Neural cell (in vitro differentiated cells): ENCODE data around the gene TCF4. TPM values are rescaled to one million over a fixed set of nuclear protein-coding genes. Genes with fewer than 3 reads are reported as not detected.

Experiments used
- H2AFZ ChIP-seq: fragments of 200-600, 300-800 bp; sonication (generic), shearing (Covaris generic); 2 replicates; pipeline ENCODE4 v1.6.0; 2014; ENCODE audit warnings: low read depth, mild to moderate bottlenecking, antibody characterized with exemption, low read length, moderate library complexity
- H3F3A ChIP-seq: fragments of 200-600 bp; shearing (Covaris generic); 2 replicates; pipeline ENCODE4 v1.6.1; 2016; ENCODE audit warnings: mild to moderate bottlenecking, moderate library complexity, mixed read lengths, antibody characterized with exemption, low read length; ENCODE audit not compliant: insufficient read depth, poor library complexity, severe bottlenecking
- H3K27ac ChIP-seq: fragments of 200-600, 300-800 bp; sonication (generic), shearing (Covaris generic); 2 replicates; pipeline ENCODE4 v1.5.1; 2014; ENCODE audit warnings: mild to moderate bottlenecking, low read length, moderate library complexity
- H3K27me3 ChIP-seq: fragments of 300-800, 200-600 bp; sonication (generic), shearing (Covaris generic); 2 replicates; pipeline ENCODE4 v1.6.0; 2014; ENCODE audit warnings: mild to moderate bottlenecking, low read depth, low read length, moderate library complexity; ENCODE audit not compliant: insufficient read depth
- H3K36me3 ChIP-seq: fragments of 300-800, 200-600 bp; sonication (generic), shearing (Covaris generic); 2 replicates; pipeline ENCODE4 v1.5.1; 2014; ENCODE audit warnings: mild to moderate bottlenecking, antibody characterized with exemption, low read length, moderate library complexity; ENCODE audit not compliant: insufficient read depth
- H3K4me2 ChIP-seq: fragments of 300-800, 200-600 bp; sonication (generic), shearing (Covaris generic); 2 replicates; pipeline ENCODE4 v1.6.0; 2014; ENCODE audit warnings: mild to moderate bottlenecking, low read length
- H3K4me3 ChIP-seq: fragments of 300-800, 200-600 bp; sonication (generic), shearing (Covaris generic); 2 replicates; pipeline ENCODE4 v1.5.1; 2014; ENCODE audit warnings: mild to moderate bottlenecking, low read length, moderate library complexity
- H3K79me2 ChIP-seq: fragments of 200-600 bp; shearing (Covaris generic); replicated peaks from 2 replicates; pipeline ENCODE4 v1.6.0; 2014; ENCODE audit warnings: mild to moderate bottlenecking, low read length, moderate library complexity; ENCODE audit not compliant: insufficient read depth
- H3K9ac ChIP-seq: fragments of 300-800, 200-600 bp; sonication (generic), shearing (Covaris generic); 2 replicates; pipeline ENCODE4 v1.6.1; 2016; ENCODE audit warnings: mild to moderate bottlenecking, low read length, mixed read lengths
- H3K9me2 ChIP-seq: fragments of 200-600 bp; shearing (Covaris generic); 2 replicates; pipeline ENCODE4 v1.6.1; 2016; ENCODE audit warnings: mild to moderate bottlenecking, low read length, mixed read lengths; ENCODE audit not compliant: insufficient read depth
- H3K9me3 ChIP-seq: fragments of 200-600, 300-800 bp; sonication (generic), shearing (Covaris generic); 2 replicates; pipeline ENCODE4 v1.6.1; 2016; ENCODE audit warnings: mild to moderate bottlenecking, mixed run types, low read length, moderate library complexity, mixed read lengths
- H4K20me1 ChIP-seq: fragments of 200-600 bp; shearing (Covaris generic); 2 replicates; pipeline ENCODE4 v1.6.1; 2016; ENCODE audit warnings: mild to moderate bottlenecking, mixed run types; ENCODE audit not compliant: insufficient read depth
- EP300 ChIP-seq: fragments of 450-650 bp; conservative IDR thresholded peaks from 2 replicates; pipeline ENCODE4 v1.6.1; 2014; ENCODE audit warnings: antibody characterized with exemption, mild to moderate bottlenecking, moderate library complexity; ENCODE audit not compliant: poor library complexity, severe bottlenecking
- EZH2 ChIP-seq: fragments of 200-600, 300-800 bp; shearing (Covaris generic), sonication (generic); IDR thresholded peaks from 2 replicates; pipeline ENCODE4 v1.6.1; 2014; ENCODE audit warnings: antibody characterized with exemption, low read length, borderline replicate concordance, mild to moderate bottlenecking; ENCODE audit not compliant: insufficient read depth, poor library complexity, severe bottlenecking
- MXI1 ChIP-seq: fragments of 450-650 bp; conservative IDR thresholded peaks from 2 replicates; pipeline ENCODE4 v1.6.1; 2014; ENCODE audit warnings: antibody characterized with exemption, mild to moderate bottlenecking; ENCODE audit not compliant: poor library complexity, severe bottlenecking
- POLR2AphosphoS5 ChIP-seq: IDR thresholded peaks from 2 replicates; pipeline ENCODE4 v1.6.1; 2012
- RAD21 ChIP-seq: fragments of 450-650 bp; conservative IDR thresholded peaks from 2 replicates; pipeline ENCODE4 v1.6.1; 2014; ENCODE audit warnings: antibody characterized with exemption, mild to moderate bottlenecking, moderate library complexity
- SMC3 ChIP-seq: fragments of 450-650 bp; conservative IDR thresholded peaks from 2 replicates; pipeline ENCODE4 v1.6.1; 2014; ENCODE audit warnings: antibody characterized with exemption, mild to moderate bottlenecking, moderate library complexity; ENCODE audit not compliant: poor library complexity
- TAF1 ChIP-seq: IDR thresholded peaks from 2 replicates; pipeline ENCODE4 v1.6.1; 2012; ENCODE audit warnings: low read depth
- polyA plus RNA-seq: library from polyadenylated mRNA; depleted of rRNA; stranded (reverse); fragments of >200 nt; gene quantifications from 2 replicates; pipeline ENCODE4 v1.2.3, GENCODE V29; 2014
- TF ChIP-seq, protein P1 (sequence below): IDR thresholded peaks from 2 replicates; pipeline ENCODE4 v1.6.1; 2012; ENCODE audit warnings: borderline replicate concordance
- TF ChIP-seq, protein P2 (sequence below): fragments of 450-650 bp; IDR thresholded peaks from 2 replicates; pipeline ENCODE4 v1.5.1; 2014; ENCODE audit warnings: antibody characterized with exemption, mild to moderate bottlenecking, moderate library complexity; ENCODE audit not compliant: poor library complexity, severe bottlenecking

TCF4 gene
- polyA plus RNA-seq, 1 donor from 2014 or later, result 7.0 TPM

- Histone ChIP-seq H3K9me3 (no peaks in the 10 kb centered on the region), H3K9ac (no peak overlapping the region), H3K79me2 (peaks cover 65% of the 10 kb centered on the region), H2AFZ (no peak overlapping the region), H4K20me1 (no peaks in the 10 kb centered on the region), H3K36me3 (no peaks in the 10 kb centered on the region), H3K27ac (no peak overlapping the region), H3K27me3 (no peaks in the 10 kb centered on the region), H3K4me3 (no peak overlapping the region), H3K4me2 (no peak overlapping the region), H3K9me2 (no peaks in the 10 kb centered on the region), H3F3A (no peaks in the 10 kb centered on the region)
- no peak for TF ChIP-seq MXI1
Observed at GRCh38 chr18:55566456-55566935, 21.5 kb downstream of the TCF4 start.

- no peaks in the 10 kb centered on the region for H3K27me3 ChIP-seq
- no peaks in the 10 kb centered on the region for H4K20me1 ChIP-seq
- no peak overlapping the region for H3K4me2 ChIP-seq
- peaks cover 48% of the 10 kb centered on the region for H3K79me2 ChIP-seq
- H3K9me2 ChIP-seq, result no peaks in the 10 kb centered on the region
- no peak overlapping the region for H3K4me3 ChIP-seq
- no peaks in the 10 kb centered on the region for H3K9me3 ChIP-seq
- H3K36me3 ChIP-seq, result no peaks in the 10 kb centered on the region
- no peak overlapping the region for H3K9ac ChIP-seq
- TF ChIP-seq RAD21 (no peak), POLR2AphosphoS5 (no peak), SMC3 (no peak), TAF1 (no peak), MXI1 (no peak), EP300 (no peak), EZH2 (no peak)
- TF ChIP-seq, protein P1, sequence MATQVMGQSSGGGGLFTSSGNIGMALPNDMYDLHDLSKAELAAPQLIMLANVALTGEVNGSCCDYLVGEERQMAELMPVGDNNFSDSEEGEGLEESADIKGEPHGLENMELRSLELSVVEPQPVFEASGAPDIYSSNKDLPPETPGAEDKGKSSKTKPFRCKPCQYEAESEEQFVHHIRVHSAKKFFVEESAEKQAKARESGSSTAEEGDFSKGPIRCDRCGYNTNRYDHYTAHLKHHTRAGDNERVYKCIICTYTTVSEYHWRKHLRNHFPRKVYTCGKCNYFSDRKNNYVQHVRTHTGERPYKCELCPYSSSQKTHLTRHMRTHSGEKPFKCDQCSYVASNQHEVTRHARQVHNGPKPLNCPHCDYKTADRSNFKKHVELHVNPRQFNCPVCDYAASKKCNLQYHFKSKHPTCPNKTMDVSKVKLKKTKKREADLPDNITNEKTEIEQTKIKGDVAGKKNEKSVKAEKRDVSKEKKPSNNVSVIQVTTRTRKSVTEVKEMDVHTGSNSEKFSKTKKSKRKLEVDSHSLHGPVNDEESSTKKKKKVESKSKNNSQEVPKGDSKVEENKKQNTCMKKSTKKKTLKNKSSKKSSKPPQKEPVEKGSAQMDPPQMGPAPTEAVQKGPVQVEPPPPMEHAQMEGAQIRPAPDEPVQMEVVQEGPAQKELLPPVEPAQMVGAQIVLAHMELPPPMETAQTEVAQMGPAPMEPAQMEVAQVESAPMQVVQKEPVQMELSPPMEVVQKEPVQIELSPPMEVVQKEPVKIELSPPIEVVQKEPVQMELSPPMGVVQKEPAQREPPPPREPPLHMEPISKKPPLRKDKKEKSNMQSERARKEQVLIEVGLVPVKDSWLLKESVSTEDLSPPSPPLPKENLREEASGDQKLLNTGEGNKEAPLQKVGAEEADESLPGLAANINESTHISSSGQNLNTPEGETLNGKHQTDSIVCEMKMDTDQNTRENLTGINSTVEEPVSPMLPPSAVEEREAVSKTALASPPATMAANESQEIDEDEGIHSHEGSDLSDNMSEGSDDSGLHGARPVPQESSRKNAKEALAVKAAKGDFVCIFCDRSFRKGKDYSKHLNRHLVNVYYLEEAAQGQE, result no peak
- TF ChIP-seq, protein P2, sequence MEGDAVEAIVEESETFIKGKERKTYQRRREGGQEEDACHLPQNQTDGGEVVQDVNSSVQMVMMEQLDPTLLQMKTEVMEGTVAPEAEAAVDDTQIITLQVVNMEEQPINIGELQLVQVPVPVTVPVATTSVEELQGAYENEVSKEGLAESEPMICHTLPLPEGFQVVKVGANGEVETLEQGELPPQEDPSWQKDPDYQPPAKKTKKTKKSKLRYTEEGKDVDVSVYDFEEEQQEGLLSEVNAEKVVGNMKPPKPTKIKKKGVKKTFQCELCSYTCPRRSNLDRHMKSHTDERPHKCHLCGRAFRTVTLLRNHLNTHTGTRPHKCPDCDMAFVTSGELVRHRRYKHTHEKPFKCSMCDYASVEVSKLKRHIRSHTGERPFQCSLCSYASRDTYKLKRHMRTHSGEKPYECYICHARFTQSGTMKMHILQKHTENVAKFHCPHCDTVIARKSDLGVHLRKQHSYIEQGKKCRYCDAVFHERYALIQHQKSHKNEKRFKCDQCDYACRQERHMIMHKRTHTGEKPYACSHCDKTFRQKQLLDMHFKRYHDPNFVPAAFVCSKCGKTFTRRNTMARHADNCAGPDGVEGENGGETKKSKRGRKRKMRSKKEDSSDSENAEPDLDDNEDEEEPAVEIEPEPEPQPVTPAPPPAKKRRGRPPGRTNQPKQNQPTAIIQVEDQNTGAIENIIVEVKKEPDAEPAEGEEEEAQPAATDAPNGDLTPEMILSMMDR, result no peak
- no peak overlapping the region for H2AFZ ChIP-seq
- H3K27ac ChIP-seq, result no peak overlapping the region
- H3F3A ChIP-seq, result no peaks in the 10 kb centered on the region
Observed at GRCh38 chr18:55559739-55560138, 28.3 kb downstream of the TCF4 start.

- Histone ChIP-seq H3K27ac (no peak overlapping the region), H4K20me1 (no peaks in the 10 kb centered on the region), H3K9ac (no peak overlapping the region), H3K79me2 (peaks cover 52% of the 10 kb centered on the region), H3K9me2 (no peaks in the 10 kb centered on the region), H3K36me3 (no peaks in the 10 kb centered on the region), H3K9me3 (no peaks in the 10 kb centered on the region), H3K4me2 (no peak overlapping the region), H3F3A (no peaks in the 10 kb centered on the region), H3K4me3 (no peak overlapping the region), H3K27me3 (no peaks in the 10 kb centered on the region), H2AFZ (no peak overlapping the region)
- TF ChIP-seq EP300 (no peak), POLR2AphosphoS5 (no peak), MXI1 (no peak), EZH2 (no peak), SMC3 (no peak), RAD21 (no peak), TAF1 (no peak)
- TF ChIP-seq, protein P2, result no peak
- TF ChIP-seq, protein P1, result no peak
Observed at GRCh38 chr18:55557211-55557610, 30.8 kb downstream of the TCF4 start.
